B cell (primary cell): ENCODE results near the gene TARS1.

Experiments
- EZH2 ChIP-seq: IDR thresholded peaks from 2 replicates; pipeline ENCODE4 v1.6.1; 2012; ENCODE audit warnings: borderline replicate concordance, low read depth, mild to moderate bottlenecking, moderate library complexity, low read length; ENCODE audit not compliant: insufficient read depth, poor library complexity, severe bottlenecking
- TF ChIP-seq, protein P1 (sequence below): fragments of 200-600 bp; IDR thresholded peaks from one replicate; pipeline ENCODE4 v1.8.0; 2022; ENCODE audit warnings: antibody characterized with exemption, mild to moderate bottlenecking

DNA sequence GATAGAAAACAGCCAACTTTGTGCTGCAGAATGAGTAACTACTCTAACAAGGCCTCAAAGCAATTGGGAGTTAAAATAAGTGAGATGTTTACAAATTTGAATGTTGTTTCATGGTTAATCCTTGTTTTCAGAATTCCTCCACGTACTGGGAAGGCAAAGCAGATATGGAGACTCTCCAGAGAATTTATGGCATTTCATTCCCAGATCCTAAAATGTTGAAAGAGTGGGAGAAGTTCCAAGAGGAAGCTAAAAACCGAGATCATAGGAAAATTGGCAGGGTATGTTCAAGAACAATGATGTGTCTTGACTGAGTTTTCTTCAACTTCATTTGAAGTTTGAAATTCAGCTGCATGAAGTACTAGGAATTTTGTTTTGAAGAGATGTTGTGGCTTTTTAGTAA lies 16.4 kb downstream of the TARS1 start:
- TF ChIP-seq, protein P1, sequence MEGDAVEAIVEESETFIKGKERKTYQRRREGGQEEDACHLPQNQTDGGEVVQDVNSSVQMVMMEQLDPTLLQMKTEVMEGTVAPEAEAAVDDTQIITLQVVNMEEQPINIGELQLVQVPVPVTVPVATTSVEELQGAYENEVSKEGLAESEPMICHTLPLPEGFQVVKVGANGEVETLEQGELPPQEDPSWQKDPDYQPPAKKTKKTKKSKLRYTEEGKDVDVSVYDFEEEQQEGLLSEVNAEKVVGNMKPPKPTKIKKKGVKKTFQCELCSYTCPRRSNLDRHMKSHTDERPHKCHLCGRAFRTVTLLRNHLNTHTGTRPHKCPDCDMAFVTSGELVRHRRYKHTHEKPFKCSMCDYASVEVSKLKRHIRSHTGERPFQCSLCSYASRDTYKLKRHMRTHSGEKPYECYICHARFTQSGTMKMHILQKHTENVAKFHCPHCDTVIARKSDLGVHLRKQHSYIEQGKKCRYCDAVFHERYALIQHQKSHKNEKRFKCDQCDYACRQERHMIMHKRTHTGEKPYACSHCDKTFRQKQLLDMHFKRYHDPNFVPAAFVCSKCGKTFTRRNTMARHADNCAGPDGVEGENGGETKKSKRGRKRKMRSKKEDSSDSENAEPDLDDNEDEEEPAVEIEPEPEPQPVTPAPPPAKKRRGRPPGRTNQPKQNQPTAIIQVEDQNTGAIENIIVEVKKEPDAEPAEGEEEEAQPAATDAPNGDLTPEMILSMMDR = no peak
- TF ChIP-seq EZH2 = no peak
